Pancreas (tissue), 10 donors: ENCODE results near the gene RIC8B. TPM values are rescaled to one million over a fixed set of nuclear protein-coding genes. Genes with fewer than 3 reads are reported as not detected.

Experiments used
- ATAC-seq, 4 donors: fragments of 200-7000 bp; cut with Tn5 transposase; one replicate each; pipeline versions ENCODE4 v1.8.0 to v1.9.1; 2020; ENCODE audit warnings: mild to moderate bottlenecking in 4 of 4, moderate library complexity in 4 of 4
- DNase-seq, 6 donors: peaks; one replicate each; pipeline ENCODE4 v3.0.0-alpha.2; 2020
- FAIRE-seq: peaks from 2 replicates; lab custom pipeline; 2012; peaks lifted over from hg19 to GRCh38; lab: Jason Lieb, UNC
- H3K27ac ChIP-seq, 4 donors: fragments of 200-600 bp; sonication (generic); 1 replicate in 3 of 4; 2 replicates in 1 of 4; pipeline versions ENCODE4 v1.5.0 to v1.8.0; 2020
- H3K27me3 ChIP-seq, 4 donors: fragments of 200-600 bp; one replicate each; pipeline ENCODE4 v1.8.0; 2021
- H3K36me3 ChIP-seq, 3 donors: fragments of 200-600 bp; sonication (generic) in 1 of 3; one replicate each; pipeline versions ENCODE4 v1.5.0 to v1.8.0; 2020 to 2021
- H3K4me1 ChIP-seq, 3 donors: fragments of 200-600 bp; one replicate each; pipeline ENCODE4 v1.8.0; 2021
- H3K4me3 ChIP-seq, 4 donors: fragments of 200-600 bp; sonication (generic) in 2 of 4; one replicate each; pipeline versions ENCODE4 v1.5.0 to v1.8.0; 2020 to 2021
- H3K9me3 ChIP-seq, 4 donors: fragments of 200-600 bp; one replicate each; pipeline ENCODE4 v1.8.0; 2021
- CTCF ChIP-seq, 4 donors: fragments of 200-600 bp; sonication (generic) in 3 of 4; IDR thresholded peaks; one replicate each; pipeline versions ENCODE4 v1.5.0 to v1.8.0; 2021; ENCODE audit warnings: antibody characterized with exemption in 4 of 4
- WGBS, 2 donors: extraction: QIAGEN DNeasy Blood & Tissue Kit; methylation state at CpG; one replicate each; pipeline ENCODE4 v1.1.7; 2013; 5-methylcytosine and 5-hydroxymethylcytosine counted together
- intact Hi-C, 3 donors: fragments of 100-400 bp; cut with DNase I; formaldehyde crosslinking; loops; one replicate each; pipeline versions ENCODE4 v1.11.1 to v1.14.2; 2022
- polyA plus RNA-seq, 2 donors: library from polyadenylated mRNA; stranded (reverse); fragments of 200-250 nt; gene quantifications; one replicate each; pipeline ENCODE4 v1.2.3, GENCODE V29; 2013
- total RNA-seq, 6 donors: library from RNA; stranded (reverse); fragmentation: NEBNext Ultra II Directional in 4 of 6; extraction: Animal tissue kit (Norgen Biotek cat#: 25700) in 4 of 6; gene quantifications; one replicate each; pipeline versions ENCODE4 v1.2.1 to v1.2.4, GENCODE V29; 2021 to 2023
- donor health status: healthy with polysubstance abuse.
- donor health status: DM: no; HTN: no; CAD: no; lungs with moderate emphysema.
- donor health status: DM: no; HTN: no; CAD: no.
- donor health status: control.
- donor health status: control.
- donor health status: Bipolar disorder and iron deficiency.
- donor health status: DM: yes; HTN: yes; CAD: no.
- donor health status: DM: no; HTN: no; CAD: no.
- donor health status: DM: no; HTN: no; CAD: no.
- donor health status: DM: yes; HTN: yes; CAD: no.

Gene RIC8B
- total and polyA plus RNA-seq, 8 donors: 5.3 to 17.5 (median 9.8) TPM

- FAIRE-seq: no peak
- no peak for TF ChIP-seq CTCF (IDR thresholded peaks at IDR 0.05)
- intact Hi-C loops: no loop called here
Observed at GRCh38 chr12:106774808-106775524, 484 bp downstream of the RIC8B start.

GRCh38 chr12:106776897-106777296, 2.4 kb downstream of the RIC8B start:
- Histone ChIP-seq H3K4me1 (peaks cover 0 to 14% (median 7%) of the 10 kb centered on the region in 3 donors), H3K27me3 (no peaks in the 10 kb centered on the region)
- no peak for ATAC-seq

More at GRCh38 chr12:106774808-106775524, 484 bp downstream of the RIC8B start:
- no peaks in the 10 kb centered on the region for H3K9me3 ChIP-seq
- WGBS, 2 donors: 2% methylated on average over 29 of the region's 29 CpGs
- peak overlapping the region; percentile 80 to 90 (median 82) for H3K4me3 ChIP-seq
- no peaks in the 10 kb centered on the region for H3K27me3 ChIP-seq
- H3K4me1 ChIP-seq: peaks cover 0 to 14% (median 7%) of the 10 kb centered on the region in 3 donors
- ATAC-seq (no peak), DNase-seq (peak in 2 of 6 donors; percentile 31 to 62)
- H3K36me3 ChIP-seq: no peaks in the 10 kb centered on the region
- H3K27ac ChIP-seq: peak overlapping the region; percentile 85 to 94 (median 92)

GRCh38 chr12:106780010-106780631, 5.6 kb downstream of the RIC8B start:
- FAIRE-seq: no peak
- no peak overlapping the region for H3K4me3 ChIP-seq
- H3K9me3 ChIP-seq: no peaks in the 10 kb centered on the region
- H3K4me1 ChIP-seq: peaks cover 0 to 9% (median 7%) of the 10 kb centered on the region in 3 donors
- intact Hi-C loops: no loop called here
- no peak for TF ChIP-seq CTCF (IDR thresholded peaks at IDR 0.05)
- H3K27me3 ChIP-seq: no peaks in the 10 kb centered on the region
- ATAC-seq: peak in 1 of 4 donors; percentile 34
- no peak overlapping the region for H3K27ac ChIP-seq
- no peaks in the 10 kb centered on the region for H3K36me3 ChIP-seq
- WGBS, 2 donors: 19 to 24% methylated on average over 3 of the region's 3 CpGs
- no peak for DNase-seq

More at GRCh38 chr12:106776897-106777296, 2.4 kb downstream of the RIC8B start:
- Histone ChIP-seq H3K36me3 (no peaks in the 10 kb centered on the region), H3K27ac (no peak overlapping the region), H3K4me3 (no peak overlapping the region), H3K9me3 (no peaks in the 10 kb centered on the region)
- 87 to 90% methylated on average over 5 of the region's 5 CpGs for WGBS, 2 donors
- DNase-seq: no peak
- intact Hi-C loops: no loop called here
- TF ChIP-seq CTCF (IDR thresholded peaks at IDR 0.05): no peak
- FAIRE-seq: no peak

GRCh38 chr12:106782619-106783018, 8.1 kb downstream of the RIC8B start:
- no peak for TF ChIP-seq CTCF (IDR thresholded peaks at IDR 0.05)
- Histone ChIP-seq H3K27me3 (no peaks in the 10 kb centered on the region), H3K36me3 (no peaks in the 10 kb centered on the region), H3K4me1 (peaks cover 0 to 7% (median 0%) of the 10 kb centered on the region in 3 donors), H3K9me3 (no peaks in the 10 kb centered on the region), H3K4me3 (no peak overlapping the region), H3K27ac (no peak overlapping the region)
- FAIRE-seq (no peak), ATAC-seq (no peak), DNase-seq (no peak)
- WGBS, 2 donors: 34 to 54% methylated on average over 1 of the region's 1 CpG
- intact Hi-C loops: no loop called here
